WI38 (cell line): ENCODE results near the gene ARID1B.
A peak's percentile ranks its signal among the peaks of the same experiment; 100 is the strongest.

Experiments
- H3K4me3 ChIP-seq: 2 replicates; pipeline ENCODE4 v1.5.1; 2011; ENCODE audit warnings: low read depth, mild to moderate bottlenecking, control low read depth, low read length
- CTCF ChIP-seq: IDR thresholded peaks from 2 replicates; pipeline ENCODE4 v1.5.1; 2012; ENCODE audit warnings: low read depth, mild to moderate bottlenecking, control low read depth, low read length

The ARID1B gene

GRCh38 chr6:157217894-157218370, 440.8 kb downstream of the ARID1B start:
- TF ChIP-seq CTCF, result no peak
- H3K4me3 ChIP-seq, result no peak overlapping the region

GRCh38 chr6:157218371-157219198, 441.4 kb downstream of the ARID1B start:
- no peak for TF ChIP-seq CTCF
- no peak overlapping the region for H3K4me3 ChIP-seq

GRCh38 chr6:157219201-157220200, 442.3 kb downstream of the ARID1B start:
- no peak overlapping the region for H3K4me3 ChIP-seq
- no peak for TF ChIP-seq CTCF

GRCh38 chr6:157220485-157220884, 443.3 kb downstream of the ARID1B start:
- no peak for TF ChIP-seq CTCF
- peak overlapping the region; percentile 58 for H3K4me3 ChIP-seq

- TF ChIP-seq CTCF, result no peak
Observed at GRCh38 chr6:157221049-157221816, 444.1 kb downstream of the ARID1B start.

GRCh38 chr6:157221817-157222175, 444.6 kb downstream of the ARID1B start:
- no peak overlapping the region for H3K4me3 ChIP-seq

More at GRCh38 chr6:157221049-157221816, 444.1 kb downstream of the ARID1B start:
- peak overlapping the region; percentile 58 for H3K4me3 ChIP-seq

More at GRCh38 chr6:157221817-157222175, 444.6 kb downstream of the ARID1B start:
- TF ChIP-seq CTCF, result no peak
